T-cell (primary cell): ENCODE results near the gene KATNB1. TPM values are rescaled to one million over a fixed set of nuclear protein-coding genes. Genes with fewer than 3 reads are reported as not detected.

Source experiments
- ATAC-seq, 4 experiments: fragments of 200-7000 bp in 3 of 4; fragments of 150-1000 bp in 1 of 4; cut with Tn5 transposase; replicated peaks in 1 of 4; 1 replicate in 3 of 4; 2 replicates in 1 of 4; pipeline ENCODE4 v1.10.0; 2021; ENCODE audit warnings: moderate library complexity in 3 of 4, mild to moderate bottlenecking in 2 of 4, moderate number of reproducible peaks in 1 of 4
- CTCF ChIA-PET, 2 donors: fragments of 300-600 bp; sonication (Branson Sonifier 250); formaldehyde crosslinking; loops; one replicate each; lab custom pipeline; 2022; ENCODE audit warnings: antibody characterized with exemption in 2 of 2; lab: Charles Lee
- POLR2A ChIA-PET, 2 donors: fragments of 300-600 bp; sonication (Branson Sonifier 250); formaldehyde crosslinking; loops; one replicate each; lab custom pipeline; 2022; ENCODE audit warnings: antibody characterized with exemption in 2 of 2; lab: Charles Lee
- DNase-seq, 35 experiments: peaks; one replicate each; pipeline versions ENCODE4 v3.0.0 to v3.0.0-alpha.2; 2013 to 2023
- H3K27ac ChIP-seq: one replicate; pipeline ENCODE4 v1.5.1; 2013; ENCODE audit warnings: low read length
- H3K27me3 ChIP-seq, 2 experiments: replicated peaks in 1 of 2; 1 replicate in 1 of 2; 2 replicates in 1 of 2; pipeline versions ENCODE4 v1.6.1 to v1.7.0; 2013; ENCODE audit warnings: low read length in 1 of 2, mixed read lengths in 1 of 2; ENCODE audit not compliant: control insufficient read depth in 2 of 2, insufficient read depth in 2 of 2; ENCODE audit errors: extremely low read depth in 1 of 2
- H3K36me3 ChIP-seq, 2 donors: 1 replicate in 1 of 2; 2 replicates in 1 of 2; pipeline versions ENCODE4 v1.6.1 to v1.7.0; 2013; ENCODE audit warnings: low read length in 1 of 2; ENCODE audit not compliant: control insufficient read depth in 2 of 2, insufficient read depth in 1 of 2; ENCODE audit errors: extremely low read depth in 1 of 2
- H3K4me1 ChIP-seq, 2 experiments: 1 replicate in 1 of 2; 2 replicates in 1 of 2; pipeline versions ENCODE4 v1.6.1 to v1.7.0; 2013; ENCODE audit warnings: low read length in 2 of 2, mixed read lengths in 1 of 2; ENCODE audit not compliant: insufficient read depth in 2 of 2, control insufficient read depth in 1 of 2; ENCODE audit errors: extremely low read depth in 1 of 2
- H3K4me3 ChIP-seq, 2 donors: 1 replicate in 1 of 2; 2 replicates in 1 of 2; pipeline versions ENCODE4 v1.5.1 to v1.7.0; 2013; ENCODE audit warnings: mild to moderate bottlenecking in 2 of 2, low read length in 1 of 2, moderate library complexity in 1 of 2; ENCODE audit not compliant: control insufficient read depth in 1 of 2; ENCODE audit errors: extremely low read depth in 1 of 2
- H3K9me3 ChIP-seq: 2 replicates; pipeline ENCODE4 v1.7.0; 2013
- H3K27ac Mint-ChIP-seq, 2 donors: one replicate each; pipeline ENCODE4 v1.8.0; 2020 to 2021; ENCODE audit warnings: mild to moderate bottlenecking in 2 of 2, mixed read lengths in 2 of 2
- H3K27me3 Mint-ChIP-seq, 2 donors: one replicate each; pipeline ENCODE4 v1.8.0; 2021 to 2022; ENCODE audit warnings: mixed read lengths in 2 of 2
- H3K36me3 Mint-ChIP-seq: one replicate; pipeline ENCODE4 v1.8.0; 2021; ENCODE audit warnings: mixed read lengths
- H3K4me1 Mint-ChIP-seq, 3 donors: one replicate each; pipeline ENCODE4 v1.8.0; 2020 to 2022; ENCODE audit warnings: mixed read lengths in 3 of 3, mild to moderate bottlenecking in 1 of 3
- H3K4me3 Mint-ChIP-seq, 3 donors: one replicate each; pipeline ENCODE4 v1.8.0; 2020 to 2022; ENCODE audit warnings: mild to moderate bottlenecking in 3 of 3, mixed read lengths in 3 of 3, moderate library complexity in 3 of 3
- H3K9me3 Mint-ChIP-seq, 3 donors: one replicate each; pipeline ENCODE4 v1.8.0; 2020 to 2022; ENCODE audit warnings: mixed read lengths in 3 of 3
- WGBS: methylation state at CpG from one replicate; pipeline ENCODE4 v1.1.5; 2013; ENCODE audit warnings: missing lambda C conversion rate; ENCODE audit not compliant: insufficient coverage; 5-methylcytosine and 5-hydroxymethylcytosine counted together
- total RNA-seq, 35 experiments: library from RNA in 6 of 35; stranded (reverse) in 6 of 35; fragments of 120-200 nt in 1 of 35; gene quantifications; one replicate each; pipeline versions ENCODE4 v1.2.1 to v1.2.4 and lab custom pipeline; 2013 to 2026

Gene KATNB1
- total RNA-seq, 5 donors from 2014 or later (not counting 1 experiment from before 2014, with no cell fraction given), result 23.0 to 28.0 (median 25.5) TPM

- Mint-ChIP-seq H3K4me3 (no peak overlapping the region), H3K36me3 (no peaks in the 10 kb centered on the region), H3K27ac (no peak overlapping the region), H3K27me3 (peaks cover 3 to 6% of the 10 kb centered on the region in 2 donors), H3K9me3 (no peaks in the 10 kb centered on the region), H3K4me1 (no peaks in the 10 kb centered on the region)
- ATAC-seq (peak in 1 of 4 experiments; percentile 13), DNase-seq (no peak)
- H3K4me3 ChIP-seq, result no peak overlapping the region
- H3K4me1 ChIP-seq, result no peaks in the 10 kb centered on the region
- ChIA-PET CTCF (interaction anchor here in 1 of 2 donors (0.7 kb wide), 1 partner anchor 193 kb away, joined by 3 read pairs; no protein-coding TSS in a partner anchor), POLR2A (no interaction called here)
- peaks cover 0 to 6% of the 10 kb centered on the region in 2 experiments for H3K27me3 ChIP-seq
- H3K36me3 ChIP-seq, result no peaks in the 10 kb centered on the region
- H3K27ac ChIP-seq, result no peak overlapping the region
- no peaks in the 10 kb centered on the region for H3K9me3 ChIP-seq
- WGBS, result 82% methylated on average over 3 of the region's 4 CpGs
Observed at GRCh38 chr16:57704905-57705852, 30.4 kb upstream of the KATNB1 start.

GRCh38 chr16:57706717-57707116 is 28.9 kb upstream of the KATNB1 start:
- ChIA-PET POLR2A (no interaction called here), CTCF (no interaction called here)
- no peak overlapping the region for H3K4me3 ChIP-seq
- Mint-ChIP-seq H3K9me3 (no peaks in the 10 kb centered on the region), H3K4me3 (no peak overlapping the region), H3K36me3 (no peaks in the 10 kb centered on the region), H3K27ac (no peak overlapping the region), H3K27me3 (peaks cover 3 to 6% of the 10 kb centered on the region in 2 donors), H3K4me1 (no peaks in the 10 kb centered on the region)
- H3K9me3 ChIP-seq, result no peaks in the 10 kb centered on the region
- WGBS, result 95% methylated on average over 1 of the region's 1 CpG
- H3K4me1 ChIP-seq, result no peaks in the 10 kb centered on the region
- DNase-seq, result no peak
- ATAC-seq, result no peak
- no peak overlapping the region for H3K27ac ChIP-seq
- peaks cover 0 to 8% of the 10 kb centered on the region in 2 experiments for H3K27me3 ChIP-seq
- H3K36me3 ChIP-seq, result no peaks in the 10 kb centered on the region

- no peak overlapping the region for H3K27ac Mint-ChIP-seq
- no peaks in the 10 kb centered on the region for H3K36me3 ChIP-seq
- WGBS, result 79% methylated on average over 4 of the region's 11 CpGs
Observed at GRCh38 chr16:57707331-57707730, 28.2 kb upstream of the KATNB1 start.

GRCh38 chr16:57708168-57708567 is 27.4 kb upstream of the KATNB1 start:
- Histone ChIP-seq H3K4me3 (no peak overlapping the region), H3K27me3 (peaks cover 0 to 8% of the 10 kb centered on the region in 2 experiments), H3K9me3 (no peaks in the 10 kb centered on the region), H3K4me1 (no peaks in the 10 kb centered on the region), H3K27ac (no peak overlapping the region), H3K36me3 (no peaks in the 10 kb centered on the region)
- ATAC-seq (no peak), DNase-seq (no peak)
- Mint-ChIP-seq H3K9me3 (no peaks in the 10 kb centered on the region), H3K4me3 (no peak overlapping the region), H3K36me3 (no peaks in the 10 kb centered on the region), H3K4me1 (no peaks in the 10 kb centered on the region), H3K27me3 (peaks cover 5 to 6% of the 10 kb centered on the region in 2 donors), H3K27ac (no peak overlapping the region)
- WGBS, result 56% methylated on average over 1 of the region's 3 CpGs
- ChIA-PET CTCF (no interaction called here), POLR2A (no interaction called here)

More at GRCh38 chr16:57707331-57707730, 28.2 kb upstream of the KATNB1 start:
- H3K4me1 Mint-ChIP-seq, result no peaks in the 10 kb centered on the region
- Histone ChIP-seq H3K9me3 (no peaks in the 10 kb centered on the region), H3K4me1 (no peaks in the 10 kb centered on the region), H3K27me3 (peaks cover 0 to 8% of the 10 kb centered on the region in 2 experiments), H3K4me3 (no peak overlapping the region), H3K27ac (no peak overlapping the region)
- POLR2A ChIA-PET, result no interaction called here
- H3K36me3 Mint-ChIP-seq, result no peaks in the 10 kb centered on the region
- DNase-seq (no peak), ATAC-seq (no peak)
- H3K4me3 Mint-ChIP-seq, result no peak overlapping the region
- CTCF ChIA-PET, result no interaction called here
- no peaks in the 10 kb centered on the region for H3K9me3 Mint-ChIP-seq
- peaks cover 3 to 6% of the 10 kb centered on the region in 2 donors for H3K27me3 Mint-ChIP-seq

- ChIA-PET POLR2A (no interaction called here), CTCF (no interaction called here)
- no peaks in the 10 kb centered on the region for H3K9me3 ChIP-seq
- no peak overlapping the region for H3K4me3 ChIP-seq
- Mint-ChIP-seq H3K27ac (no peak overlapping the region), H3K4me1 (no peaks in the 10 kb centered on the region), H3K27me3 (peaks cover 5 to 6% of the 10 kb centered on the region in 2 donors), H3K36me3 (no peaks in the 10 kb centered on the region), H3K9me3 (no peaks in the 10 kb centered on the region), H3K4me3 (no peak overlapping the region)
- no peak overlapping the region for H3K27ac ChIP-seq
- WGBS, result no CpG with 5 or more reads among the region's 3 CpGs
- ATAC-seq (no peak), DNase-seq (no peak)
- peaks cover 0 to 8% of the 10 kb centered on the region in 2 experiments for H3K27me3 ChIP-seq
- H3K36me3 ChIP-seq, result no peaks in the 10 kb centered on the region
- H3K4me1 ChIP-seq, result no peaks in the 10 kb centered on the region
Observed at GRCh38 chr16:57709663-57710062, 25.9 kb upstream of the KATNB1 start.

GRCh38 chr16:57711346-57711745 is 24.2 kb upstream of the KATNB1 start:
- Mint-ChIP-seq H3K4me3 (no peak overlapping the region), H3K4me1 (no peaks in the 10 kb centered on the region), H3K9me3 (no peaks in the 10 kb centered on the region), H3K36me3 (no peaks in the 10 kb centered on the region), H3K27me3 (peaks cover 5 to 6% of the 10 kb centered on the region in 2 donors), H3K27ac (no peak overlapping the region)
- H3K36me3 ChIP-seq, result no peaks in the 10 kb centered on the region
- peaks cover 0 to 10% of the 10 kb centered on the region in 2 experiments for H3K27me3 ChIP-seq
- no peak overlapping the region for H3K4me3 ChIP-seq
- H3K27ac ChIP-seq, result no peak overlapping the region
- ATAC-seq, result no peak
- H3K4me1 ChIP-seq, result no peaks in the 10 kb centered on the region
- POLR2A ChIA-PET, result no interaction called here
- 80% methylated on average over 5 of the region's 5 CpGs for WGBS
- no peak for DNase-seq
- CTCF ChIA-PET, result no interaction called here
- no peaks in the 10 kb centered on the region for H3K9me3 ChIP-seq
